Uterus (tissue), 2 donors: Measurements from ENCODE around the gene HTN3.
"Not testable (repeated sequence)": the region's sequence is repeated elsewhere in the genome, so short reads cannot be mapped to it uniquely, and the experiment has no call there.

Experiments
- POLR2A ChIP-seq, 2 donors: fragments of 450-650 bp; IDR thresholded peaks; one replicate each; pipeline ENCODE4 v1.6.1; 2016; ENCODE audit warnings: antibody characterized with exemption in 2 of 2, mild to moderate bottlenecking in 1 of 2, moderate library complexity in 1 of 2
- TF ChIP-seq, protein P1 (sequence below), 4 experiments: fragments of 200-600 bp in 2 of 4; fragments of 450-650 bp in 2 of 4; sonication (generic) in 2 of 4; IDR thresholded peaks; one replicate each; pipeline ENCODE4 v1.5.1; 2016 to 2019; ENCODE audit warnings: antibody characterized with exemption in 4 of 4, mild to moderate bottlenecking in 2 of 4, moderate library complexity in 1 of 4

DNA sequence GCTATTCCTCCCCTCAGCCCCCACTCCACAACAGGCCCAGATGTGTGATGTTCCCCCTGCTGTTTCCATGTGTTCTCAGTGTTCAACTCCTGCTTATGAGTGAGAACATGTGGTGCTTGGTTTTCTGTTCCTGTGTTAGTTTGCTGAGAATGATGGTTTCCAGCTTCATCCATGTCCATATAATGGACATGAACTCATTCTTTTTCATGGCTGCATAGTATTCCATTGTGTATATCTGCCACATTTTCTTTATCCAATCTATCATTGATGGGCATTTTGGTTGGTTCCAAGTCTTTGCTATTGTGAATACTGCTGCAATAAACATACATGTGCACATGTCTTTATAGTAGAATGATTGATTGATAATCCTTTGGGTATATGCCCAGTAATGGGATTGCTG, 11.7 kb downstream of the HTN3 start:
- TF ChIP-seq, protein P1, sequence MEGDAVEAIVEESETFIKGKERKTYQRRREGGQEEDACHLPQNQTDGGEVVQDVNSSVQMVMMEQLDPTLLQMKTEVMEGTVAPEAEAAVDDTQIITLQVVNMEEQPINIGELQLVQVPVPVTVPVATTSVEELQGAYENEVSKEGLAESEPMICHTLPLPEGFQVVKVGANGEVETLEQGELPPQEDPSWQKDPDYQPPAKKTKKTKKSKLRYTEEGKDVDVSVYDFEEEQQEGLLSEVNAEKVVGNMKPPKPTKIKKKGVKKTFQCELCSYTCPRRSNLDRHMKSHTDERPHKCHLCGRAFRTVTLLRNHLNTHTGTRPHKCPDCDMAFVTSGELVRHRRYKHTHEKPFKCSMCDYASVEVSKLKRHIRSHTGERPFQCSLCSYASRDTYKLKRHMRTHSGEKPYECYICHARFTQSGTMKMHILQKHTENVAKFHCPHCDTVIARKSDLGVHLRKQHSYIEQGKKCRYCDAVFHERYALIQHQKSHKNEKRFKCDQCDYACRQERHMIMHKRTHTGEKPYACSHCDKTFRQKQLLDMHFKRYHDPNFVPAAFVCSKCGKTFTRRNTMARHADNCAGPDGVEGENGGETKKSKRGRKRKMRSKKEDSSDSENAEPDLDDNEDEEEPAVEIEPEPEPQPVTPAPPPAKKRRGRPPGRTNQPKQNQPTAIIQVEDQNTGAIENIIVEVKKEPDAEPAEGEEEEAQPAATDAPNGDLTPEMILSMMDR (IDR thresholded peaks at IDR 0.05) = not testable (repeated sequence)
- TF ChIP-seq POLR2A (IDR thresholded peaks at IDR 0.05) = not testable (repeated sequence)
